WTC11 (cell line): ENCODE data around the gene PEAK3. TPM values are rescaled to one million over a fixed set of nuclear protein-coding genes. Genes with fewer than 3 reads are reported as not detected.

Experiments used
- ATAC-seq: fragments of 200-7000 bp; cut with Tn5 transposase; 2 replicates; pipeline ENCODE4 v1.10.0; 2021; ENCODE audit warnings: mild to moderate bottlenecking, moderate library complexity
- CTCF ChIA-PET: fragments of 300-600 bp; sonication (Branson Sonifier 250); formaldehyde crosslinking; loops from one replicate; lab custom pipeline; 2021; ENCODE audit warnings: antibody characterized with exemption; lab: Charles Lee
- POLR2A ChIA-PET: fragments of 350-600 bp; sonication (Branson Sonifier 250); formaldehyde crosslinking; loops from one replicate; lab custom pipeline; 2021; ENCODE audit warnings: antibody characterized with exemption; lab: Charles Lee
- DNase-seq: peaks from one replicate; pipeline ENCODE4 v3.0.0; 2021; ENCODE audit warnings: low spot score
- H3K27ac Mint-ChIP-seq: 2 replicates; pipeline ENCODE4 v1.8.0; 2021; ENCODE audit warnings: mixed read lengths
- H3K27me3 Mint-ChIP-seq: 2 replicates; pipeline ENCODE4 v1.8.0; 2021; ENCODE audit warnings: low read depth, mild to moderate bottlenecking, moderate library complexity, mixed read lengths
- H3K36me3 Mint-ChIP-seq: 2 replicates; pipeline ENCODE4 v1.8.0; 2021; ENCODE audit warnings: mixed read lengths
- H3K4me1 Mint-ChIP-seq: 2 replicates; pipeline ENCODE4 v1.8.0; 2022; ENCODE audit warnings: mixed read lengths
- H3K4me3 Mint-ChIP-seq: 2 replicates; pipeline ENCODE4 v1.8.0; 2021; ENCODE audit warnings: mild to moderate bottlenecking, moderate library complexity, mixed read lengths
- H3K9me3 Mint-ChIP-seq: 2 replicates; pipeline ENCODE4 v1.8.0; 2021; ENCODE audit warnings: mixed read lengths
- ELF4 ChIP-seq: sonication (generic); formaldehyde crosslinking; IDR thresholded peaks from 2 replicates; pipeline ENCODE4 v1.8.1; 2022; ENCODE audit warnings: low read depth, mild to moderate bottlenecking, moderate library complexity, missing genetic modification reagents
- ETV6 ChIP-seq: sonication (generic); formaldehyde crosslinking; IDR thresholded peaks from 2 replicates; pipeline ENCODE4 v1.8.1; 2022; ENCODE audit warnings: mild to moderate bottlenecking, missing genetic modification reagents
- HMGA2 ChIP-seq: fragments of 250-450 bp; sonication (Bioruptor Pico); IDR thresholded peaks from 2 replicates; pipeline ENCODE4 v1.4.0; 2021; ENCODE audit warnings: mild to moderate bottlenecking, moderate library complexity
- NFYB ChIP-seq: sonication (generic); formaldehyde crosslinking; conservative IDR thresholded peaks from 2 replicates; pipeline ENCODE4 v1.8.0; 2022; ENCODE audit warnings: low read depth, missing genetic modification reagents
- OVOL2 ChIP-seq: fragments of 250-450 bp; sonication (Bioruptor Pico); IDR thresholded peaks from 2 replicates; pipeline ENCODE4 v1.9.0; 2021; ENCODE audit warnings: mild to moderate bottlenecking, borderline replicate concordance
- PREB ChIP-seq: sonication (generic); formaldehyde crosslinking; IDR thresholded peaks from 2 replicates; pipeline ENCODE4 v1.8.1; 2022; ENCODE audit warnings: mild to moderate bottlenecking, missing genetic modification reagents, moderate library complexity, borderline replicate concordance
- SMAD4 ChIP-seq: sonication (generic); formaldehyde crosslinking; IDR thresholded peaks from 2 replicates; pipeline ENCODE4 v1.8.0; 2022; ENCODE audit warnings: mild to moderate bottlenecking, missing genetic modification reagents
- ZBTB21 ChIP-seq: sonication (generic); formaldehyde crosslinking; IDR thresholded peaks from 2 replicates; pipeline ENCODE4 v1.8.1; 2023; ENCODE audit warnings: mild to moderate bottlenecking, missing genetic modification reagents, borderline replicate concordance
- ZNF138 ChIP-seq: sonication (generic); formaldehyde crosslinking; conservative IDR thresholded peaks from 2 replicates; pipeline ENCODE4 v1.8.1; 2022; ENCODE audit warnings: mild to moderate bottlenecking, moderate library complexity, missing genetic modification reagents
- total RNA-seq: library from RNA; stranded (reverse); gene quantifications from 3 replicates; pipeline ENCODE4 v1.2.3, GENCODE V29; 2021
- TF ChIP-seq, protein P1 (sequence below): sonication (generic); formaldehyde crosslinking; IDR thresholded peaks from 2 replicates; pipeline ENCODE4 v1.8.1; 2023; ENCODE audit warnings: mild to moderate bottlenecking, missing genetic modification reagents, moderate library complexity
- TF ChIP-seq, protein P2 (sequence below): sonication (generic); formaldehyde crosslinking; IDR thresholded peaks from 2 replicates; pipeline ENCODE4 v1.8.0; 2023; ENCODE audit warnings: missing genetic modification reagents
- TF ChIP-seq, protein P3 (sequence below): sonication (generic); formaldehyde crosslinking; IDR thresholded peaks from 2 replicates; pipeline ENCODE4 v1.8.1; 2023; ENCODE audit warnings: mild to moderate bottlenecking, moderate library complexity, missing genetic modification reagents
- TF ChIP-seq, protein P4 (sequence below): sonication (generic); formaldehyde crosslinking; IDR thresholded peaks from 2 replicates; pipeline ENCODE4 v1.8.1; 2022; ENCODE audit warnings: missing genetic modification reagents, borderline replicate concordance

The PEAK3 gene
- total RNA-seq, 1 experiment from 2014 or later = not detected

- Mint-ChIP-seq H3K4me3 (no peak overlapping the region), H3K36me3 (peaks cover 18% of the 10 kb centered on the region), H3K27me3 (peaks cover 12% of the 10 kb centered on the region), H3K4me1 (no peaks in the 10 kb centered on the region), H3K27ac (no peak overlapping the region), H3K9me3 (no peaks in the 10 kb centered on the region)
- CTCF ChIA-PET = interaction anchor here (1.0 kb wide), 1 partner anchor 15 kb away, joined by 4 read pairs; no protein-coding TSS in a partner anchor
- TF ChIP-seq SMAD4 = no peak
- TF ChIP-seq, protein P1, sequence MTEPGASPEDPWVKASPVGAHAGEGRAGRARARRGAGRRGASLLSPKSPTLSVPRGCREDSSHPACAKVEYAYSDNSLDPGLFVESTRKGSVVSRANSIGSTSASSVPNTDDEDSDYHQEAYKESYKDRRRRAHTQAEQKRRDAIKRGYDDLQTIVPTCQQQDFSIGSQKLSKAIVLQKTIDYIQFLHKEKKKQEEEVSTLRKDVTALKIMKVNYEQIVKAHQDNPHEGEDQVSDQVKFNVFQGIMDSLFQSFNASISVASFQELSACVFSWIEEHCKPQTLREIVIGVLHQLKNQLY (CRISPR knock-in tag) = no peak
- POLR2A ChIA-PET = no interaction called here
- DNase-seq = no peak
- no peak for ATAC-seq
Measured at GRCh38 chr19:2246801-2247361, 35.1 kb downstream of the PEAK3 start.

DNA sequence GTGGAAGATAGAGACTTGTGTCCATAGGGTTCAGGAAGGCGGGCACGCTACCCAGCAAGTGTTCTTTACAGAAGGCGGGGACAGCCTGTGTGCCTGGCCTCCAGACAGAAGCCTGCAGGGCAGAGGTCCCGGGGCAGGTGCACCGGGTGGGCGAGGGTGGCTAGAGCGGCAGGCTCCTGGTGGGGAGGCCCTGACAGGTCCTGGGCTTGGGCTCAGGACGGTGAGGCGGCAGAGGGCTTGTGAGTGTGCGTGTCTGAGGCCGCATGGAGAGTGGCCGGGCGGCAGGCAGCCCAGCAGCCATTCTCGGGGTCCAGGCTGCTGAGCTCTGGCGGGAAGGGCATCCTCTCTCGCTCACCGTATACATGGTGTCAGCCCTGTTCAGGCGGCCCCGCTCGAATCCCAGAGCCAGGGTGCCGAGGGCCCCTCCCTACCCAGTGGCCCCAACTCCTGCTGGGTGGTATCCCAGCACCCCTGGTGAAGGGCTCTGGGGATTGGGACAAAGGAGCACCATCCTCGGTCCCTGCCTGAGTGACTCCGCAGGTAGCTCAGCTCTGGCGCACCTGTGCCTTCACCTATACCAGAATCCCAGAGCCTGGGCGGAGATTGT is 35.9 kb downstream of the PEAK3 start:
- no peak for ATAC-seq
- CTCF ChIA-PET = interaction anchor here (1.0 kb wide), 1 partner anchor 16 kb away, joined by 4 read pairs; no protein-coding TSS in a partner anchor
- no peak for DNase-seq
- Mint-ChIP-seq H3K27me3 (peaks cover 8% of the 10 kb centered on the region), H3K27ac (no peak overlapping the region), H3K9me3 (no peaks in the 10 kb centered on the region), H3K4me1 (peaks cover 3% of the 10 kb centered on the region), H3K36me3 (peaks cover 18% of the 10 kb centered on the region), H3K4me3 (no peak overlapping the region)
- TF ChIP-seq, protein P2, sequence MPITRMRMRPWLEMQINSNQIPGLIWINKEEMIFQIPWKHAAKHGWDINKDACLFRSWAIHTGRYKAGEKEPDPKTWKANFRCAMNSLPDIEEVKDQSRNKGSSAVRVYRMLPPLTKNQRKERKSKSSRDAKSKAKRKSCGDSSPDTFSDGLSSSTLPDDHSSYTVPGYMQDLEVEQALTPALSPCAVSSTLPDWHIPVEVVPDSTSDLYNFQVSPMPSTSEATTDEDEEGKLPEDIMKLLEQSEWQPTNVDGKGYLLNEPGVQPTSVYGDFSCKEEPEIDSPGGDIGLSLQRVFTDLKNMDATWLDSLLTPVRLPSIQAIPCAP (CRISPR knock-in tag) = no peak
- TF ChIP-seq OVOL2 = no peak
- TF ChIP-seq, protein P3, sequence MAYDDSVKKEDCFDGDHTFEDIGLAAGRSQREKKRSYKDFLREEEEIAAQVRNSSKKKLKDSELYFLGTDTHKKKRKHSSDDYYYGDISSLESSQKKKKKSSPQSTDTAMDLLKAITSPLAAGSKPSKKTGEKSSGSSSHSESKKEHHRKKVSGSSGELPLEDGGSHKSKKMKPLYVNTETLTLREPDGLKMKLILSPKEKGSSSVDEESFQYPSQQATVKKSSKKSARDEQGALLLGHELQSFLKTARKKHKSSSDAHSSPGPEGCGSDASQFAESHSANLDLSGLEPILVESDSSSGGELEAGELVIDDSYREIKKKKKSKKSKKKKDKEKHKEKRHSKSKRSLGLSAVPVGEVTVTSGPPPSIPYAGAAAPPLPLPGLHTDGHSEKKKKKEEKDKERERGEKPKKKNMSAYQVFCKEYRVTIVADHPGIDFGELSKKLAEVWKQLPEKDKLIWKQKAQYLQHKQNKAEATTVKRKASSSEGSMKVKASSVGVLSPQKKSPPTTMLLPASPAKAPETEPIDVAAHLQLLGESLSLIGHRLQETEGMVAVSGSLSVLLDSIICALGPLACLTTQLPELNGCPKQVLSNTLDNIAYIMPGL (CRISPR knock-in tag) = no peak
- TF ChIP-seq HMGA2 (CRISPR knock-in tag) = no peak
- no peak for TF ChIP-seq PREB (CRISPR knock-in tag)
- no peak for TF ChIP-seq ELF4 (CRISPR knock-in tag)
- no peak for TF ChIP-seq ETV6
- TF ChIP-seq, protein P1 (CRISPR knock-in tag) = no peak
- POLR2A ChIA-PET = no interaction called here

DNA sequence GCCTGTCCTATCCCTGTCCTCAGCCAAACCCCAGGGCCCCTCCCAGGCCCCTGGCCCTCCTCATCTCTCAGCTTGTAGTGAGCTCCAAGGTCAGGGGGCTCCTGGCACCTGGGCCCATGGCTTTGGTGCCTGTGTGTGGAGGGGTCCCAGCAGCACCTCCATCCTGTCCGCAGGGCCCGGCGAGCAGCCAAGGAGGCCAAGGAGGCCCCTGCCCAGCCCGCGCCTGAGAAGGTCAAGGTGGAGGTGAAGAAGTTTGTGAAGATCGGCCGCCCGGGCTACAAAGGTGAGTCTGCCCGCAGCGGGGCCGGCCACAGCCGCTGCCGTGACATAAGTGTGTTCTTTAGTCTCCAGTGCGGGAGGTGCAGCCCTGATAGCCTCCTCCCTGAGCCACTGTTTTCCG is 36.7 kb downstream of the PEAK3 start:
- H3K27ac Mint-ChIP-seq = no peak overlapping the region
- ChIA-PET POLR2A (no interaction called here), CTCF (interaction anchor here (1.1 kb wide), 1 partner anchor 46 kb away, joined by 4 read pairs; no protein-coding TSS in a partner anchor)
- ATAC-seq = no peak
- H3K36me3 Mint-ChIP-seq = peaks cover 18% of the 10 kb centered on the region
- H3K27me3 Mint-ChIP-seq = peaks cover 5% of the 10 kb centered on the region
- no peak overlapping the region for H3K4me3 Mint-ChIP-seq
- TF ChIP-seq ZBTB21 (CRISPR knock-in tag) (no peak), ZNF138 (CRISPR knock-in tag) (no peak), NFYB (no peak)
- TF ChIP-seq, protein P4, sequence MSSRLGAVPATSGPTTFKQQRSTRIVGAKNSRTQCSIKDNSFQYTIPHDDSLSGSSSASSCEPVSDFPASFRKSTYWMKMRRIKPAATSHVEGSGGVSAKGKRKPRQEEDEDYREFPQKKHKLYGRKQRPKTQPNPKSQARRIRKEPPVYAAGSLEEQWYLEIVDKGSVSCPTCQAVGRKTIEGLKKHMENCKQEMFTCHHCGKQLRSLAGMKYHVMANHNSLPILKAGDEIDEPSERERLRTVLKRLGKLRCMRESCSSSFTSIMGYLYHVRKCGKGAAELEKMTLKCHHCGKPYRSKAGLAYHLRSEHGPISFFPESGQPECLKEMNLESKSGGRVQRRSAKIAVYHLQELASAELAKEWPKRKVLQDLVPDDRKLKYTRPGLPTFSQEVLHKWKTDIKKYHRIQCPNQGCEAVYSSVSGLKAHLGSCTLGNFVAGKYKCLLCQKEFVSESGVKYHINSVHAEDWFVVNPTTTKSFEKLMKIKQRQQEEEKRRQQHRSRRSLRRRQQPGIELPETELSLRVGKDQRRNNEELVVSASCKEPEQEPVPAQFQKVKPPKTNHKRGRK (CRISPR knock-in tag) = no peak
- peaks cover 12% of the 10 kb centered on the region for H3K4me1 Mint-ChIP-seq
- no peak for DNase-seq
- H3K9me3 Mint-ChIP-seq = no peaks in the 10 kb centered on the region
